Activated CD8-positive, alpha-beta T cell treated with anti-CD3 and anti-CD28 coated beads for 36 hours (primary cell): ENCODE results near the gene DHRS13. TPM values are rescaled to one million over a fixed set of nuclear protein-coding genes. Genes with fewer than 3 reads are reported as not detected.

Experiments
- ATAC-seq: fragments of 200-7000 bp; cut with Tn5 transposase; one replicate; pipeline ENCODE4 v1.10.0; 2021; ENCODE audit warnings: mild to moderate bottlenecking, moderate library complexity
- CTCF ChIA-PET: fragments of 350-600 bp; sonication (Branson Sonifier 250); formaldehyde crosslinking; loops from one replicate; lab custom pipeline; 2021; ENCODE audit warnings: antibody characterized with exemption; lab: Charles Lee
- POLR2A ChIA-PET: fragments of 350-600 bp; sonication (Branson Sonifier 250); formaldehyde crosslinking; loops from one replicate; lab custom pipeline; 2021; ENCODE audit warnings: antibody characterized with exemption; lab: Charles Lee
- DNase-seq: peaks from one replicate; pipeline ENCODE4 v3.0.0-alpha.2; 2020
- H3K27ac Mint-ChIP-seq: one replicate; pipeline ENCODE4 v1.8.0; 2021; ENCODE audit warnings: mild to moderate bottlenecking, mixed read lengths
- H3K27me3 Mint-ChIP-seq: one replicate; pipeline ENCODE4 v1.8.0; 2021; ENCODE audit warnings: mixed read lengths
- H3K36me3 Mint-ChIP-seq: one replicate; pipeline ENCODE4 v1.8.0; 2021; ENCODE audit warnings: low read depth, mixed read lengths
- H3K4me1 Mint-ChIP-seq: one replicate; pipeline ENCODE4 v1.8.0; 2021; ENCODE audit warnings: low read depth, mixed read lengths
- H3K4me3 Mint-ChIP-seq: one replicate; pipeline ENCODE4 v1.8.0; 2021; ENCODE audit warnings: mild to moderate bottlenecking, moderate library complexity, mixed read lengths
- H3K9me3 Mint-ChIP-seq: one replicate; pipeline ENCODE4 v1.8.0; 2021; ENCODE audit warnings: mixed read lengths
- intact Hi-C: fragments of 100-400 bp; cut with micrococcal nuclease; formaldehyde crosslinking; loops from one replicate; pipeline ENCODE4 v1.10.0; 2022
- total RNA-seq, 2 experiments: library from RNA; stranded (reverse); gene quantifications; one replicate each; pipeline ENCODE4 v1.2.3, GENCODE V29; 2021
- TF ChIP-seq, protein P1 (sequence below): fragments of 200-600 bp; IDR thresholded peaks from one replicate; pipeline ENCODE4 v1.8.0; 2022; ENCODE audit warnings: antibody characterized with exemption, mild to moderate bottlenecking

Gene DHRS13
- total RNA-seq, 2 experiments from 2014 or later: 37.3 to 38.2 TPM

DNA sequence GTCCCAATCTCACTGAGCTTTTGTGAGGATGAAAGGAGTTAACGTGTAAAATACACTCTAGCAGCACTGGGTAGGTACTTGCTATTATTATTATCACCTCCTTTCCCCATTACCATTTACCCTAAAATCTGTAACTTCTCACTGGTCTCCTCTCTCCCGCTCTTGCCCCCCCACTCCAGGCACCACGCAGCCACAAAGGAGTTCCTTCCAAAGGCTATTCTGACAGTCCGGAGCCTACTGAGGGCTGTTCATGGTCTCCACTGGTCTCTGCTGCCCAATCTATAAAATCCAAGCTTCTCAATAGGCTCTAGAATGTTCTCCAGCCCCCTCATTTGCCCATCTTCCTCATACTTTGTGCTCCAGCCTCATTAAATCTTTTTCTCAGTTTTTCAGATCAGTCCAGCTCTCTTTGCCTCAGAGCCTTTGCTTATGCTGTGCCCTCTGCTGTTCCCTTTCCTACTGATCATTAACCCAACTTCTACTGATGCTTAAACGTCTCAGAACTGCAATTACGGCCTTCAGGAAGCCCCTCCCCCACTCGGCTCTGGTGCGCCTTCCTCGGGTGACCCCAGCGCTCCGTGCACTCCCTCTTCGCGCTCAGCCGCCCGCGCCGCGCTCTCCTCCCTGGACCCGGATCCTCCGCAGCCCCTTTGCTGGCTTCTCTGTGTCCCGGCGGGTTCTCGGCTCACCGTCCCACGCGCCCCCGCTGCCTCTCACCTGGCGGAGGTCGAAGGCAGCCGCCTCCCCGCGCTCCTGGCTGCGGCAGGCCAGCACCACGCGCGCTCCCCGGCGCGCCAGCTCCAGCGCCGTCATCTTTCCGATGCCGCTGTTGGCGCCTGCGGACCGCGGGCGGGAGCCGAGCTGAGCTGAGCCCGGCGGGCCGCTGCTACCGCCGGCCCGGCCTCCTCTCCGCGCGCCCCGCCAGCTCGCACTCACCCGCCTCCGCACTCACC, 737 bp downstream of the DHRS13 start:
- peak; percentile 18 for ATAC-seq
- H3K4me3 Mint-ChIP-seq: peak overlapping the region; percentile 88
- POLR2A ChIA-PET: interaction anchor here (0.6 to 2.6 kb wide), 18 partner anchors 9 to 247 kb away, joined by 3 to 13 read pairs (median 4); partner anchors contain the start of genes NEK8 and PHF12
- no peaks in the 10 kb centered on the region for H3K9me3 Mint-ChIP-seq
- CTCF ChIA-PET: interaction anchor here (0.7 to 9.3 kb wide), 25 partner anchors 9 to 255 kb away, joined by 3 to 61 read pairs (median 5); partner anchors contain the start of genes PHF12 and TLCD1
- intact Hi-C loops: loop anchor here (5.0 kb wide), 3 partner anchors 45 to 175 kb away; partner anchors contain the start of genes NEK8 and TLCD1
- no peaks in the 10 kb centered on the region for H3K27me3 Mint-ChIP-seq
- TF ChIP-seq, protein P1, sequence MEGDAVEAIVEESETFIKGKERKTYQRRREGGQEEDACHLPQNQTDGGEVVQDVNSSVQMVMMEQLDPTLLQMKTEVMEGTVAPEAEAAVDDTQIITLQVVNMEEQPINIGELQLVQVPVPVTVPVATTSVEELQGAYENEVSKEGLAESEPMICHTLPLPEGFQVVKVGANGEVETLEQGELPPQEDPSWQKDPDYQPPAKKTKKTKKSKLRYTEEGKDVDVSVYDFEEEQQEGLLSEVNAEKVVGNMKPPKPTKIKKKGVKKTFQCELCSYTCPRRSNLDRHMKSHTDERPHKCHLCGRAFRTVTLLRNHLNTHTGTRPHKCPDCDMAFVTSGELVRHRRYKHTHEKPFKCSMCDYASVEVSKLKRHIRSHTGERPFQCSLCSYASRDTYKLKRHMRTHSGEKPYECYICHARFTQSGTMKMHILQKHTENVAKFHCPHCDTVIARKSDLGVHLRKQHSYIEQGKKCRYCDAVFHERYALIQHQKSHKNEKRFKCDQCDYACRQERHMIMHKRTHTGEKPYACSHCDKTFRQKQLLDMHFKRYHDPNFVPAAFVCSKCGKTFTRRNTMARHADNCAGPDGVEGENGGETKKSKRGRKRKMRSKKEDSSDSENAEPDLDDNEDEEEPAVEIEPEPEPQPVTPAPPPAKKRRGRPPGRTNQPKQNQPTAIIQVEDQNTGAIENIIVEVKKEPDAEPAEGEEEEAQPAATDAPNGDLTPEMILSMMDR: no peak
- H3K27ac Mint-ChIP-seq: peak overlapping the region; percentile 86
- H3K36me3 Mint-ChIP-seq: peaks cover 41% of the 10 kb centered on the region
- DNase-seq: peak; percentile 70
- peaks cover 36% of the 10 kb centered on the region for H3K4me1 Mint-ChIP-seq

DNA sequence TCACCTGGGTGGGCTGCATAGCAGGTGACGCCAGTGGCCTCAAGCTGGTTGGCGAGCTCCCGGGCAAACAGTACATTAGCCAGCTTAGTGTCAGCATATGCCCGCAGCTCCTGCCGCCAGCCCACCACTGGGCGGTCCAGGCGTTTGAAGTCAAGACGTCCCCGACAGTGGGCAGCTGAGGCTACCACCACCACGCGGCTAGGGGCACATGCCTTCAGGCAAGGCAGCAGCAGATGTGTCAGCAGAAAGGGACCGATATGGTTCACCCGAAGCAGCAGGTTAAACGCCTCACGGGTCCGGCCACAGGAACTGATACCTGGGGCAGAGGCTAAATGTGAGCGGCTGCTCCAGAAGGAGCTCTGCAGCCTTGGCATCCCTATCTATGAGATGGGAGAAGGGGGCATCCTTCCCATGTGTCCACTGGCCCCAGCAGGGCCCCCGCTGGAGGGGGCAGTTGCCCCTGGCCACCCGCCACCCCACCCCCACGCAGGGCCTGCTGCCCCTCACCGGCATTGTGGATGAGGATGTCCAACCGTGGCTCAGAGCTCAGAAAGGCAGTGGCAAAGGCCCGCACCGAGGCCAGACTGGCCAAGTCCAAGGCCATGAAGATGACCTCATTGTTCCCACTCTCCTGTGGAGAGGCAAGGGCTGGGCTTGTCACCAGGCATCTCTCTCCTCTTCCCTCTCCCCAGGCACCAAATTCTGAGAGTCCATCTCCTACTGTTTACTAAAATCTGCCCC, 1.7 kb downstream of the DHRS13 start:
- Mint-ChIP-seq H3K9me3 (no peaks in the 10 kb centered on the region), H3K4me3 (peak overlapping the region; percentile 88), H3K36me3 (peaks cover 41% of the 10 kb centered on the region), H3K27me3 (no peaks in the 10 kb centered on the region), H3K4me1 (peaks cover 40% of the 10 kb centered on the region), H3K27ac (peak overlapping the region; percentile 86)
- CTCF ChIA-PET: interaction anchor here (1.2 to 9.3 kb wide), 11 partner anchors 10 to 174 kb away, joined by 3 to 61 read pairs (median 8); partner anchors contain the start of genes PHF12 and TLCD1
- intact Hi-C loops: loop anchor here (5.0 kb wide), 3 partner anchors 46 to 174 kb away; partner anchors contain the start of genes NEK8 and TLCD1
- TF ChIP-seq, protein P1: no peak
- POLR2A ChIA-PET: interaction anchor here (0.8 to 2.6 kb wide), 14 partner anchors 8 to 248 kb away, joined by 3 to 13 read pairs (median 4); partner anchors contain the start of genes NEK8 and PHF12
- DNase-seq: no peak
- no peak for ATAC-seq

DNA sequence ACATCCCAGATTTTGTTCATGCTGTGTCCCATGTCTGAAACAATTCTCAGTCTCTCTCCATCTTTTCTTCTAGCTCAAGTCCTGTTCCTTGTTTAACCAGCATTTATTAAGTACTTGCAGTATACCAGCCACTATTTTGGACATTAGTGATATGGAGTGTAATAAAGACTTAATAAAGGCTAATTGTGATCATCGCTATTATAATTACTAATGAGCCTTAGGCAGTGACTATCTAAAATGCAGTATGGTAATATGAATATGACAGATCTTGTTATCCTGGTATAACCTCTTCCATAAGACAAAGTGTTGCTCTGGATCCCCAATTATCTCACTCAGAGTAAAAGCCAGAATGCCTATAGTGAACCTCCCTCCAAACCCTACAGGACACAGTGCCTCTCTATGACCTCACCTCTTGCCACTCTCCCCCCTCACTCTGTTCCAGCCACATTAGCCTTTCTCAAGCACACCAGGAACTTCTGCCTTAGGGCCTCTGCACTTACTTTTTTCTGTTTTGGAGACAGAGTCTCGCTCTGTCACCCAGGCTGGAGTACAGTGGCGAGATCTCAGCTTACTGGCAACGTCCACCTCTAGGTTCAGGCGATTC, 3.6 kb downstream of the DHRS13 start:
- Mint-ChIP-seq H3K4me1 (peaks cover 47% of the 10 kb centered on the region), H3K9me3 (no peaks in the 10 kb centered on the region), H3K27ac (no peak overlapping the region), H3K27me3 (no peaks in the 10 kb centered on the region), H3K36me3 (peaks cover 41% of the 10 kb centered on the region), H3K4me3 (no peak overlapping the region)
- ATAC-seq (no peak), DNase-seq (no peak)
- intact Hi-C loops: no loop called here
- TF ChIP-seq, protein P1: no peak
- ChIA-PET CTCF (interaction anchor here (0.9 to 9.3 kb wide), 5 partner anchors 17 to 172 kb away, joined by 3 to 61 read pairs (median 5); partner anchors contain the start of gene TLCD1), POLR2A (interaction anchor here (1.2 to 1.5 kb wide), 7 partner anchors 23 to 247 kb away, joined by 3 to 7 read pairs (median 4); partner anchors contain the start of gene RPL23A)

DNA sequence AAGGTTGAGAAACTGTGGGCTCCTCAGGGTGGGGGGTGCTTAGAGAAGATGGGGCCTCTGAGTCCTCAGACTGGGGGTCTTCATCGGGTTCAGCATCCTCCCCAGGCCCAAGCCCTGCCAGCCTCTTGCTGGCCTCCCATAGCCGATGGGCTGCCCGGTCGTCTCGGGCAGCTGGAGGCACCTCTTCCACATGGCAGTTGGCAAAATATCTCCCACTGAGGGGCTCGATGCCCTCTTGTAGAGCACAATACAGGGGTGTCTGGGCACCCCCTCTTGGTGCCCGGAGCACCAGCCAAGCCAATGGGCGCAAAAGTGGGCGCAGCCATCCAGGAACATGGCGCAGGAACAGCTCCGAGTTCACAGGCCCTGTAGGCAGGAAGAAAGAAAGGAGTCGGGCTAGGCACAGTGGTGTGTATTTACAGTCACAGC, 4.3 kb downstream of the DHRS13 start:
- POLR2A ChIA-PET: interaction anchor here (0.9 to 2.2 kb wide), 12 partner anchors 8 to 246 kb away, joined by 3 to 12 read pairs (median 4); partner anchors contain the start of gene RPL23A
- intact Hi-C loops: no loop called here
- Mint-ChIP-seq H3K27ac (peak overlapping the region; percentile 93), H3K27me3 (no peaks in the 10 kb centered on the region), H3K4me3 (no peak overlapping the region), H3K4me1 (peaks cover 53% of the 10 kb centered on the region), H3K36me3 (peaks cover 41% of the 10 kb centered on the region), H3K9me3 (no peaks in the 10 kb centered on the region)
- TF ChIP-seq, protein P1: no peak
- CTCF ChIA-PET: interaction anchor here (0.5 to 9.3 kb wide), 13 partner anchors 10 to 172 kb away, joined by 3 to 61 read pairs (median 3); partner anchors contain the start of gene TLCD1
- no peak for ATAC-seq
- DNase-seq: no peak
